K562 (cell line): ENCODE measurements around the gene HNRNPDL. TPM values are rescaled to one million over a fixed set of nuclear protein-coding genes. Genes with fewer than 3 reads are reported as not detected.

ENCODE experiments used
- ATAC-seq: fragments of 200-7000 bp; cut with Tn5 transposase; 3 replicates; pipeline ENCODE4 v1.9.1; 2020; ENCODE audit warnings: moderate library complexity
- BruUV-seq: library from RNA; stranded (reverse); fragments of 400-500 nt; replicated peaks from 2 replicates; lab custom pipeline; 2021; lab: Mats Ljungman, UMichigan
- CTCF ChIA-PET: fragments of 300-600 bp; formaldehyde crosslinking; extraction: SDS; loops from one replicate; lab custom pipeline; 2021; ENCODE audit warnings: low intra/inter-chr PET ratio; lab: Yijun Ruan, JAX
- POLR2A ChIA-PET: fragments of 300-600, 350-650 bp; sonication (Branson Sonifier 250); formaldehyde crosslinking; extraction: SDS; loops from one replicate; lab custom pipeline; 2021; ENCODE audit warnings: antibody characterized with exemption, inconsistent platforms; lab: Yijun Ruan, JAX
- DNase-seq, 4 experiments: peaks; one replicate each; pipeline versions ENCODE4 v3.0.0 to v3.0.0-alpha.2; 2011 to 2018; ENCODE audit warnings: low spot score in 3 of 4, mixed read lengths in 3 of 4; ENCODE audit errors: extremely low read depth in 1 of 4
- FAIRE-seq: peaks from 2 replicates; lab custom pipeline; 2011; peaks lifted over from hg19 to GRCh38; lab: Jason Lieb, UNC
- H2AFZ ChIP-seq: 2 replicates; pipeline ENCODE4 v1.6.0; 2011; ENCODE audit warnings: low read depth, low read length, control low read depth, inconsistent platforms
- H3K27ac ChIP-seq: fragments of 200-600 bp; 3 replicates; pipeline ENCODE4 v1.8.0; 2011; ENCODE audit warnings: low read depth, mild to moderate bottlenecking, control low read depth, inconsistent platforms, low read length, moderate library complexity, mixed read lengths; ENCODE audit errors: extremely low read depth
- H3K27me3 ChIP-seq, 2 experiments: fragments of 300-600 bp in 1 of 2; 2 replicates in 1 of 2; 3 replicates in 1 of 2; pipeline versions ENCODE4 v1.6.0 to v1.8.0; 2011; ENCODE audit warnings: inconsistent platforms in 2 of 2, low read length in 2 of 2, mild to moderate bottlenecking in 1 of 2, mixed read lengths in 1 of 2, moderate library complexity in 1 of 2; ENCODE audit not compliant: control insufficient read depth in 2 of 2, insufficient read depth in 2 of 2
- H3K36me3 ChIP-seq: fragments of 300-600 bp; 3 replicates; pipeline ENCODE4 v1.8.0; 2011; ENCODE audit warnings: mild to moderate bottlenecking, low read length, inconsistent platforms; ENCODE audit not compliant: control insufficient read depth, insufficient read depth
- H3K4me1 ChIP-seq, 2 experiments: fragments of 200-600 bp in 1 of 2; replicated peaks in 1 of 2; 2 replicates in 1 of 2; 3 replicates in 1 of 2; pipeline versions ENCODE4 v1.5.1 to v1.8.0; 2011; ENCODE audit warnings: inconsistent platforms in 2 of 2, low read length in 2 of 2, mild to moderate bottlenecking in 1 of 2, mixed read lengths in 1 of 2, moderate library complexity in 1 of 2; ENCODE audit not compliant: control insufficient read depth in 2 of 2, insufficient read depth in 2 of 2
- H3K4me2 ChIP-seq: 2 replicates; pipeline ENCODE4 v1.6.1; 2011; ENCODE audit warnings: low read length, control low read depth, inconsistent platforms, mixed read lengths; ENCODE audit not compliant: insufficient read depth
- H3K4me3 ChIP-seq: fragments of 200-600 bp; sonication (generic), shearing (Covaris generic); 2 replicates; pipeline ENCODE4 v1.5.1; 2016; ENCODE audit warnings: control low read depth, inconsistent platforms
- H3K79me2 ChIP-seq: fragments of 200-600 bp; 3 replicates; pipeline ENCODE4 v1.8.0; 2011; ENCODE audit warnings: low read length, inconsistent platforms; ENCODE audit not compliant: control insufficient read depth, insufficient read depth
- H3K9ac ChIP-seq, 2 experiments: 2 replicates each; pipeline versions ENCODE4 v1.6.0 to v1.6.1; 2011; ENCODE audit warnings: low read depth in 2 of 2, low read length in 2 of 2, control low read depth in 1 of 2, inconsistent platforms in 1 of 2, mild to moderate bottlenecking in 1 of 2, mixed read lengths in 1 of 2; ENCODE audit not compliant: insufficient read depth in 1 of 2
- H3K9me1 ChIP-seq: one replicate; pipeline ENCODE4 v1.6.0; 2011; ENCODE audit warnings: inconsistent platforms, mild to moderate bottlenecking, low read length, moderate library complexity; ENCODE audit not compliant: control insufficient read depth, insufficient read depth
- H3K9me3 ChIP-seq: replicated peaks from 2 replicates; pipeline ENCODE4 v1.5.1; 2011; ENCODE audit warnings: low read depth, low read length, inconsistent platforms; ENCODE audit not compliant: control insufficient read depth, insufficient read depth
- H4K20me1 ChIP-seq: replicated peaks from 2 replicates; pipeline ENCODE4 v1.6.1; 2011; ENCODE audit warnings: low read length, inconsistent platforms, mixed read lengths; ENCODE audit not compliant: control insufficient read depth, insufficient read depth
- DDX20 ChIP-seq: fragments of 450-650 bp; IDR thresholded peaks from 2 replicates; pipeline ENCODE4 v1.6.1; 2016; ENCODE audit warnings: missing genetic modification characterization, low read depth, mild to moderate bottlenecking, missing compliant biosample characterization, moderate library complexity
- PHF8 ChIP-seq: fragments of 200-600 bp; sonication (generic); IDR thresholded peaks from 2 replicates; pipeline ENCODE4 v1.6.1; 2012; ENCODE audit warnings: mixed run types, mild to moderate bottlenecking, inconsistent platforms, low read length, moderate library complexity, borderline replicate concordance
- PRDM10 ChIP-seq: fragments of 450-650 bp; IDR thresholded peaks from 2 replicates; pipeline ENCODE4 v1.6.1; 2018; ENCODE audit not compliant: partially characterized antibody
- TBL1XR1 ChIP-seq, 2 experiments: IDR thresholded peaks; 2 replicates each; pipeline ENCODE4 v1.6.1; 2012; ENCODE audit warnings: improper control_type of control experiment in 2 of 2, low read length in 2 of 2, mild to moderate bottlenecking in 1 of 2
- ZNF324 ChIP-seq: fragments of 250-450 bp; sonication (Bioruptor Pico); IDR thresholded peaks from 2 replicates; pipeline ENCODE4 v1.4.0; 2020; ENCODE audit warnings: mild to moderate bottlenecking
- ZNF609 ChIP-seq: sonication (generic); formaldehyde crosslinking; IDR thresholded peaks from 2 replicates; pipeline ENCODE4 v1.8.1; 2023; ENCODE audit warnings: missing genetic modification reagents, mild to moderate bottlenecking, borderline replicate concordance
- ZNF696 ChIP-seq: fragments of 250-450 bp; sonication (Bioruptor Pico); conservative IDR thresholded peaks from 2 replicates; pipeline ENCODE4 v1.4.0; 2020; ENCODE audit warnings: mild to moderate bottlenecking, moderate library complexity
- WGBS: fragments of 100-300 bp; shearing (Covaris generic); methylation state at CpG from one replicate; pipeline ENCODE4 v1.1.6; 2016; ENCODE audit warnings: low coverage, mixed read lengths; ENCODE audit not compliant: insufficient coverage; ENCODE audit errors: missing lambda C conversion rate; 5-methylcytosine and 5-hydroxymethylcytosine counted together
- in situ Hi-C: fragments of 300-500 bp; cut with MboI; formaldehyde crosslinking; loops from 4 replicates; pipeline ENCODE4 v1.15.0; 2018; ENCODE audit warnings: inconsistent platforms, mixed read lengths
- intact Hi-C: fragments of 100-400 bp; cut with micrococcal nuclease; formaldehyde crosslinking; loops from 2 replicates; pipeline ENCODE4 v1.14.2; 2022
- polyA plus RNA-seq, 8 experiments: library from polyadenylated mRNA; depleted of rRNA in 4 of 8; stranded (reverse) in 5 of 8; unstranded in 3 of 8; fragments of >200 nt; fragmentation: Nextera tagmentation in 2 of 8; fragmentation: Illumina TruSeq in 1 of 8; extraction: Ambion mirVana in 2 of 8; extraction: Trizol in 1 of 8; gene quantifications; 2 replicates each; pipeline versions ENCODE4 v1.2.1 to v1.2.3, GENCODE V29; 2011 to 2014; ENCODE audit warnings: inconsistent platforms in 1 of 8, missing spikeins in 1 of 8
- total RNA-seq, 7 experiments: library from RNA; depleted of rRNA in 6 of 7; stranded (reverse); fragments of >200 nt in 6 of 7; fragmentation: Illumina TruSeq in 2 of 7; extraction: Trizol in 2 of 7; gene quantifications; 2 replicates each; pipeline versions ENCODE4 v1.2.1 to v1.2.3, GENCODE V29; 2011 to 2021; ENCODE audit warnings: low replicate concordance in 1 of 7

HNRNPDL gene
- total and polyA plus RNA-seq, 9 of the 15 experiments (the other 6 are each of a cell fraction or from before 2014, with no cell fraction given) = 243 to 652 (median 351) TPM

GRCh38 chr4:82447886-82448285 is 17.6 kb upstream of the HNRNPDL start (continued):
- TF ChIP-seq ZNF609 (CRISPR knock-in tag) (no peak), TBL1XR1 (IDR thresholded peaks at IDR 0.05; ENCODE audit: low read length in 2 of 2) (no peak), ZNF696 (CRISPR knock-in tag) (no peak), ZNF324 (CRISPR knock-in tag) (no peak), DDX20 (tag) (no peak)

- POLR2A ChIA-PET = interaction anchor here (0.8 to 4.9 kb wide), 3 partner anchors 9 to 66 kb away, joined by 3 to 29 read pairs (median 3); partner anchors contain the start of gene HNRNPDL
- Histone ChIP-seq H3K4me3 (no peak overlapping the region), H2AFZ (no peak overlapping the region), H3K4me1 (peaks cover 0 to 3% of the 10 kb centered on the region in 2 experiments; a peak in 1 of 5 replicates), H3K79me2 (peaks cover 95% of the 10 kb centered on the region), H3K27ac (no peak overlapping the region), H3K9ac (no peak overlapping the region), H4K20me1 (peaks cover 5% of the 10 kb centered on the region; the same call in 1 of the 2 replicates), H3K27me3 (no peaks in the 10 kb centered on the region), H3K9me1 (no peaks in the 10 kb centered on the region), H3K9me3 (0 out of 2 replicates have a peak, but pooled peaks cover 1% of the 10 kb centered on the region), H3K4me2 (no peak overlapping the region), H3K36me3 (peaks cover 44% of the 10 kb centered on the region; the same call in 2 of the 3 replicates)
- no peak for TF ChIP-seq PHF8
- TF ChIP-seq PRDM10 = peak; percentile 15
- CTCF ChIA-PET = no interaction called here
- no peak for ATAC-seq
- in situ Hi-C loops = no loop called here
- BruUV-seq = no TSS peak
- WGBS = 67% methylated on average over 2 of the region's 2 CpGs
- no peak for DNase-seq
- FAIRE-seq = no peak
- intact Hi-C loops = no loop called here
Observed at GRCh38 chr4:82439088-82439487, 8.8 kb upstream of the HNRNPDL start.
